Stimulated activated CD8-positive, alpha-beta memory T cell treated with anti-CD3 and anti-CD28 coated beads, Interleukin-15, amount 100 ng/mL, for 4 hours (primary cell): Measurements from ENCODE around the gene ZIC1.

ENCODE experiments used
- DNase-seq, 2 donors: peaks; one replicate each; pipeline ENCODE4 v3.0.0-alpha.2; 2020; ENCODE audit warnings: low read depth in 2 of 2

Gene ZIC1

DNA sequence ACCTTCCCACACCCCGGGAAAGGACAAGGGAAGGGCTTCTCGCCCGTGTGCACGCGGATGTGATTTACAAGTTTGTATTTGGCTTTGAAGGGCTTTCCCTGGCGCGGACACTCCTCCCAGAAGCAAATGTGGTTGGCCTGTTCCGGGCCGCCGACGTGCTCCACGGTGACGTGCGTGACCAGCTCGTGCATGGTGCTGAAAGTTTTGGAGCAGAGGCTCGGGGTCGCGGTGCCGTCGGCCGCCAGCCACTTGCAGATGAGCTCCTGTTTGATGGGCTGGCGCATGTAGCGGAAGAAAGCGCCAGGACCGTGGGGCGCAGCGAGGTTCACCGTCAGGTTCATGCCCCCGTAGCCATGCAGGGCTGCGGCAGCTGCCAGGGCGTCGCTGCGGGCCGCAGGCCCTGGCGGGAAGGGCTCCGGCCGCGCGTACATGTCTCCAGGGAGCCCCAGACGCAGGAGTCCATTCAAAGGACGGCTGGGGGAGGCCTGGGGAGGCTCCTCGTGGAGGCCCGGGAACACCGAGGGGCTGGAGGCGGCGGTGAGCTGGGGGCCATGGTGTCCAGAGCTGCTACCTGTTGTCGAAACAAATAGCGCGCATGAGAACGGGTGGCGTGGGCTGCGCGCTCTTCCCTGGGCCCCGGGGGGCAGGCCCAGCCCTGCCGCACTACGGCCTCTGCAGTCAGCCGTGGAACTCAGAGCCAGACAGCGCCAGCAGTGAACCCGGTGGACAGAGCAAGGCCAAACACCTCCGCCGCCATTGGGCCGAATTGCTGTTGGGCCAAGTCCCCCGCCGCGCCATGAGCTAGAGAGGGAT lies 13.1 kb upstream of the ZIC1 start:
- no peak for DNase-seq

GRCh38 chr3:147396712-147397046 lies 12.5 kb upstream of the ZIC1 start:
- DNase-seq = no peak

DNA sequence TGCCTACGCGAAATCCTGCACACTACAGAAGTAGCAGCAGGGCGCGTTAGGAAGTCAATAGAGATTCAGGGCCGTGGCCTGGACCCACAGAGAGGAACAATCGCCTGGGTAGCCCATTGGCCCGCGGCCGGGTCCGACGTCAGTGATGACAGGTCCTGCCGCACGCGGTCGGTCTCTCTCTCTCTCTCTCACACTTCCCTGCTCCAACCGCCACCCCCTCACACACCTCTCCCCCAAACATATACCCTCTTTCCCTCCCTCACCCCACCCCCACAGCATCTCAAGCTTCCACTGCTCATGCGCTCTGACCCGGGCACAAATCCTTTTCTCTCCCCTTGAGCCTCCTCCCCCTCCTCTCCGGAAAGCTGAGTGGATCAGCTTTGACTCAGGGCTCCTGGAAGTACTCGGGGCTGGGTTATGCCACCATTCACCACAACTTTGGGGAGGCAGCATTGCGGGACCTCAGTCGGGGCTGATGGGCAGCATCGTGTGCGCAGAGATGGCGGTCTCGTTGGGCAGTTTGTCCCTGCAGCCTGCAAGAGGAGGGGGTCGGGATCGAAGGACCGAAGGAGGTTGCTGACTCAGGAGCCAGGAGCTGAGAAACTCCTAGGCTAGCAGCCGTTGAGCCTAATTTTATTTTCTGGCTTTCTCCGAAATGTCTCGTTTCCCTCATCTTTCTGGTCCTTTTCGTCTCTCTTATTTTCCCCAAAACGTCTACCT lies 11.8 kb upstream of the ZIC1 start:
- no peak for DNase-seq

DNA sequence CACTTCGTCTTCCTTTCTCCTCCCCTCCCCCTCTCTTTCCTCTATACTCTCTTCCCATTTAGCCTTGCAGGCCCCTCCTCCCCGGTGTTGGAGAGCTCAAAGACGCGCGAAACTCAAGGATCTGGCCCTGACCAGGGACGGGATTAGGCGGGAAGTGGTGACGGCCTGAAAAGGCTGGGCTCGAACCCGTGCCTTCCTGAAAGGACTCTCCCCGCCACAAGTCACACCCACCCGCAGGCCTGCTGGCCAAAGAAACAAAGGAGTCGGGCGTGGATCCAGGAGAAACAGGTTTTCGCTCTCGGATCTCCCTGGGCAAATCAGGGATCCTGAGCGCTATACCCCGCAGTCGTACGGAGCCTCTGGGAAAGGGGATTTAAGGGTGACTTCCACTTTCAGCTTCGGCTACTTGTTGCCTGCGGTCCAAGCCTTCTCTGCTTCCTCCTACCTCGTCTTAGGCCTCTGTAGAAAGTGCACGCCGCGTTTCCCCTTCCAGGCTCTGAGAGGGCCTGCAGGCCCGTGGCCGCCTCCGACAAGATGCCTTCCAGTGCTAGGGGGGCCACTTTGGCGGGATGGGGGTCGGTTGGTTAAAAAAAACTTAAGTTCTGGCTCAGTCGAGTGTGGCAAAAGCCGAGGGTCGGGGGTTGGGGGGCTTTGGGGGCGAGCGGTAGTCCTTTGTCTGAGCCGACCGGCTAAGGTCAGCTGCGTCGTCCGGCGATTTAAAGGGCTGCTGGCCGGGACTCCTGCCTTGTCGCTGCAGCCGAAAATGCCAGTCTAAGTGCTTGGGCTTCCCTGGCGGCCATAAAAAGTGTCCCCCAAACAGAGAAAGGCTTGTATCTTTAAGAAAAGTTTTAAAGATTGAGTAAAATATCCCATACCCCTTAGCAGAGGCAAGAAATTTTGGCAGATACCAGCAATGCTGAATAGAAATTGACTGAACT lies 11.0 kb upstream of the ZIC1 start:
- DNase-seq = no peak

- DNase-seq = no peak
These were observed 10.2 kb upstream of the ZIC1 start for GRCh38 chr3:147398813-147399534.

DNA sequence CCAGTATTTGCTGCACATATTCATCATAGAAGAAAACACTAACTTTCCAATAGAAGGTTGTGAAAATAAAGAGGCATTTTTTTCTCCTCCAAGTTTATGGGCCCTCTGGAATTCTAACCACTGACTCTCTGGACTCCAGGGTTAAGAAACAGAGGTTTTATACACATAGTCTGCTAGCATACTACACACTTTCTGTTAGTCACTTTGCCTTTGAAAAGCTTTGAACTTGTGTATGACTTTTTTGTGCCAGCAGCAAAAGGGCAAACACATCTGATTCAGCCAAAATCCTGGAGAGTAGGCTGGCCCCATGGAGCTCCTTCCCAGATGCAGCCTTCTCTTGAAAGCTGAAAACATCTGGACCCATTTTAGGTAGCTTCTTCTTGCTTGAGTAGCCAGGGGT lies 9.1 kb upstream of the ZIC1 start:
- no peak for DNase-seq

- no peak for DNase-seq
These were observed 8.2 kb upstream of the ZIC1 start for GRCh38 chr3:147400999-147401398.

DNA sequence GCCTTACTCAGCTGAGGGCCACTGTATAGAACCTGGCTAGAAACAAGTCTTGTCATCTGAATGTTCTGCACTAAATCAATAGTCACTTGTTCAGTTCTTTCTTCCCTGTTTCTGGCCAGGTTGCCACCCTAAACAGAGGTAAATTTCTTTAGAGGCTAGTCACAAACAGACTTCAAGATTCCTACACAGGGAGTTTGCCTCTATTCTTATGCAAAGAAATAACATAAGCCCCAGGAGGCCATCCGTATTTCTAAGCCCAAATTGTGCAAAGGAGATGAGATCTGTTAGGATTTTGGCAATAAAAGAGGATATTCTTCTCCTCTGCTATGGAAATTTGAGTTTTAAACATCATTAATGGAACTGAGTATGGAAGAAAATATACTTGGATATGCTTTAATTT lies 7.7 kb upstream of the ZIC1 start:
- no peak for DNase-seq

- DNase-seq = no peak
These were observed 7.0 kb upstream of the ZIC1 start for GRCh38 chr3:147402159-147402558.

GRCh38 chr3:147403511-147403910 lies 5.7 kb upstream of the ZIC1 start:
- DNase-seq = no peak

DNA sequence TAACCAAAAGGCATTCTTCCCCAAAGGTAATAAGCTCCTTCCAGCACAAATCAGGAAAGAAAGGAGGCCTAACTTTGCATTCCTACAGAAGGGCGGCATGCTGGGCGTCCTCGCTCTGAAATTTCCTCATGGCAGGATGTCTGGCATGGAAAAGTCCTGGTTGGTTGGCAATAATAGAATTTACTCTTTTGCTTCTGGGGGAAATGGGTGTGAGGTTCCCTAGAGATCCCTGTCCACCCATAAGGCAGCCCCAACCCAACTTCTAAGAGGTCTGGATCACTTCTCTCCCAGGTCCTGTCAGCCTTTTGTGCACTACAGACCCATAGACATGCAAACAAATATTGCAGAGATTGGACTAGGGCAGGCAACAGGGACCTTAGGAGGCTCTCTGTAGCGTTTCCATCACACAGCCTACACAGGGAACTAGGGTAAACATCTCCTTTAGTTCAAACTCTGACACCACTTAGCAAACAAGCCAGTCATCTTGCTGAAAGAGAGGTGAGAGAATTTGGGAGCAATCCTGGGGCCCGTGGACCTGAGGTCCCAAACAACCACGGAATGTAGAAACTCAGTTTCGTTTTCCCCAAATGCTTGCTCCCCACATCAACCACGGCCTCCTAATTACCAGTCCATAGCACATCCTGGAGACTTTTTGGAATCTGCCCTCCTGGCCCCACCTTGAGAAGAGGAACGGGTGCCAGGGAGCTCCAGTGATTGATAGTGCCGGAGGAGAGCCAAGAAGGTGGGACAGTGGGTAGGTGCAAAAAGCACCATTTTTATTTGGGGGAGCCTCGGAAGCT lies 5.0 kb upstream of the ZIC1 start:
- DNase-seq = no peak

- no peak for DNase-seq
These were observed 4.3 kb upstream of the ZIC1 start for GRCh38 chr3:147404800-147405230.

DNA sequence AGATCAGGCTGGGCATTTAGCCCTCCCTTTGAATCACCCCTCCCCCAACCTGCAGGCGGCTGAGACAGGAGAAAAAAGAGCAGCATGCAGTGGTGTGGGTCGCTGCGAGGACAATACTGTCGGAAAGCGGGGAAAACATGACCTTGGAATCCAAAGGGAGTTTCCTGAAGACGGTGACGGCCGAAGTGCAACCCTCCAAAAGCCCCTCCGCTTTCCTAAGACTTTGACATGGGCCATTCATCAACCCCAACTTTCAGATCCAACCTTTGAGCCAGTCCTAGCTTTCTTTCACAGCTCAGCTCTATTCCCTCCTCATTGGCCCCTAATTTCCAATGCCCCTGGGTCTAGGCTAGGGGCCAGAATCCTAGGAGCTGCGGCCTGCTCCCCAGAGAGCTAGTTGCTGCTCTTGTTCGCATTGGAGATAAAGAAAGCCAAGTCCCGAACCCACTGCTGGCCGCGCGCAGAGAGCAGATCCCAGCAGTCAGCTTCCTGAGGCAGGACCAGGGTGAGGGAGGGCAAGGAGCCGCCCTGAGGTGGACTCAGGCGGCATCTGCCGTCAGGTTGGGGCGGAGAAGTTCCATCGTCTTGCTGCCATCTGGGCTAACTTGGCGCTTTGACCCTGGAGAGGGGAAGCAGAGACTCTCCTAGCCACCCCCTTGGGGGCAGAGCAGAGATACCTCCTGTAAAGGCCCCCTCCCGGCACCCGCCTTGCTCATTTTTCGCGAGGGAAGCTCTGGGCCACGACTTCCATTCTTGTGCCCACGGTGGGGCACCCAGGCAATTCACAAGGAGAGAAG lies 3.7 kb upstream of the ZIC1 start:
- DNase-seq = no peak

DNA sequence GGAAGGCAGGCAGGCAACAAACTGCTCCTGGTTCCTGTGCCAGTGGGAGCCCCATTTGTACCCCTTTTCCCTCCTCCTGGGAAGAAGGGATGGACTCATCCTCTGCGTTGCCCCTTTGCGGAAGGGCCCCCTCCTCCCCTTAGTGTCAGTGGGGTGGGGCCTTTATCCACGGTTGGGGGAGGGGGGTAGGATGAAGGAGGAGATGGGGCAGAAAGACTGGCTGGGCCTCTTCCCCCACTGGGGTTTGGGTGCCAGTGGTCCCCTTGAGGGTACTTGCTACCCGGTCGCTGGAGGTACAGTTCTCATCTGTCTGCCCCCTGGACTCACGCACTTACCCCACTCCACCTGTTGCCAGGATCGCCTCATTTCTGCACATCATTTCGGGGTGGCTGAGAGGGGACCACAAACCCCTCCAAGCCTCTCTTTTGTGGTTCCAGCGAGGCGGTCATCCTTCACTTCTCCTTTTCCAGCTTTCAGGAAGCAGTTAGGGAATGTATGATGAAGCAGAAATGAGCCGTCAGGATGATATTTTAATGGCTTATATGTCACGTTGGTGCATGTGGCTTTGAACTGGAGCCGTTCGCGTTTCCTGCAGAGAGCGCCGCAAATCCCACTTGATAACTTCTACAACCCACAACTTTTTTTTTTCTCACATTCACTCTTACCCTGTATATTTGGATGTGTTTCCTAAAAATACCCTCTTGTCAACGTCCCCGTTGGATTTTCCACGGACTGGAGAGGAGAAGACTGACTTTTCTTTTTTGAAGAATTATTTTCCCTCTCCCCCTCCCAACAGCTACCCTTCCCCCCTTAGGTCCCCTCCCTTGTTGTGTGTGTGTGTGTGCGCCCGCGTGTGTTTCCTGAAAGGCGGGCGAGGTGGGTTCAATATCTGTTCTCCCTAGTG lies 2.9 kb upstream of the ZIC1 start, which contains the start of gene ZIC4:
ZIC4 (minus strand) TSS at position 516 of the 904 bp plus-strand sequence. CDS start 3,746 bp downstream, outside the sequence.
- no peak for DNase-seq

DNA sequence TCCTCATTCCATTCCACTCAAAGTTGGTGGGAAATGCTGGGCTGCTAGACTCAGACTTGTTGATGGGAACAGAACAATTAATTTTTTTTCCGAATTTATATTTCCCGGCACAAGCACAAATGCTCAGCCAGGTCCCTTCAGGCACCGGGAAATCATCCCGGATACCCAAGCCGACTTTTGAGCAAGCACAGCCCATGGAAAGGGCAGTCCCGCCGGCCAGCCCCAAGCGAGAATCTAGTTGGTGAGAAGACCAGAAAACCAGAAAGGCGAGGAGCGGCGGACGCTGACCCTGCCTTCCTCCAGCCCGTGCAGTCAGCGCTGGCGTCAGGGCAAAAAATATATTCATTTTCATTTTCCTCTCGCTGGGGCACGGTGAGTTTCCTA lies 2.1 kb upstream of the ZIC1 start:
- no peak for DNase-seq

DNA sequence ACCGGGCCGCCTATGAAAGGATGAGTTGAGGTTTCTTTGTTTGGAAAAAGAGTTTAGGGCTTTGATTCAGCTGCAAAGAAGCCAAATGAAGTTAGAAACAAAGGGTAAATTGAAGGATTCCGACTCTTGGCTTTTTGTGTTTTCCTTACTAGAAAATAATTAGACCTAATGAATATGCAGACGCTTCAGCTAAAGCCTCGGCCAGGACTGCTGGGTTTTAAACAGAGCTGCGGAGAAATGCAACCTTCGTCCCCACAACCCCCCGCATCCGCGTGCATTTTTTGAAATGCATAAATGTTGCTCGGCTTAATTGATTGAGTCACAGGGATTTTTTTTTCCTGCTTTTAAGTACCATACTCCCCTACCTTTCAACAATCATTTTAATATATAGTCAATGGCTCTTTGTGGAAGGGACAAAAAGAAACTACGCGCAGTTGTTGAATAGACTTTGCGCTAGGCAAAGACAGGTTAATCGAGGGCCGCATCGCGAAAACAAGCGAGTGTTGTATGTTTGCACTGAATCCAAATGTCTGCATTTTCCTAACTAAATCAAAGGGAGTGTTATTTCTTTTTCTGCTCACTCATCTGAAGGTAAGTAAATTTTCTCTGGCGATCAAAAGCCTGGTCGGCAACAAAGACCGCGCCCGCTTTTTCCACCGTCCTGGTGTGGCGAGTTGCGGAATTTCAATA lies 1.5 kb upstream of the ZIC1 start:
- no peak for DNase-seq

DNA sequence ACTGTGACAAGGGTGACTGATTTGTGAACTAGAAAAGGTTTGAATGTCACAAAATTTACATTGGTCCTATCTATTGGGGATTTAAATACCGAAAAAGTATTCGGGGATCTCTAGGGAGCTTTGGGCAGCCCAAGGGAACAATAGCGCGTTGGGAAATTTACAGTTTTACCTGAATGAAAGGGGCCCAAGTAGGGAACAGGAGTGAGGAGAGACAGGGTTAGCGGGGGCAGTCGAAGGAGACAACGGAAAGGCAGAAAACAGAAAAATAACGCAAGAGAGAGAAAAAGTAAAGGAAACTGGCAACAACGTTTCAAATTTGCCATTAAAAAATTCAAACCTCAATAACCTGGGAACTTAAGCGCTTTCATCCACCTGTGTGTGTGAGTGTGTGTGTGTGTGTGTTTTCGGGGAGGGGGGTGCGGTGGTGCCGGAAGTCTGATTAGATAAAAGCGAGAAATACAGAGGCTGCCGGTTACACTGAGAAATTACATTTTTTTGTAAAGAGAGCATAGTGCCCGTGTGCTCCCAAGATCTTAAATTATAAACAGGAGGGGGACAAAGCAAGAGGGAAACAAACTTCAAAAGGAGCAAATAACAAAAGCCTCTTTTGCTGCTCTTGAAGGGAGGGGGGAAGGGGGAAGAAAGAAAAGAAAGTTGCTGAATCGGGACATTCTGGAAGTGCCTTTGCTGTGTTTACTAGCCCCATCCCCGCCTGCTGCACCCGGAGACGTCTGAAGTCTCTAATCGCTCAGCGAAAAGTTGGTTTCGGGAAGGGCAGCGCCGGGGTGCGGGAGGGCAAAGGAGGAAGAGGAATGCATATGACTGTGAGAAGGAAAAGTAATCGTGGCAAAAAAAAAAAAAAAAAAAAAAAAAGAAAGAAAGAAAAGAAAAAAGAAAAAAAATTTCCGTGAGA lies 721 bp upstream of the ZIC1 start:
- DNase-seq = no peak
